K562 (cell line): ENCODE results near the gene UBA52.

ENCODE experiments used
- ATF6 ChIP-seq: sonication (generic); formaldehyde crosslinking; IDR thresholded peaks from 2 replicates; pipeline ENCODE4 v1.4.0; 2020; ENCODE audit warnings: mild to moderate bottlenecking, missing genetic modification reagents
- CTCF ChIP-seq, 3 experiments: IDR thresholded peaks in 2 of 3; conservative IDR thresholded peaks in 1 of 3; 2 replicates each; pipeline ENCODE4 v1.5.1; 2011 to 2012; ENCODE audit warnings: low read length in 3 of 3, mild to moderate bottlenecking in 3 of 3, control low read depth in 2 of 3, improper control_type of control experiment in 1 of 3, inconsistent platforms in 1 of 3, low read depth in 1 of 3, mixed read lengths in 1 of 3, moderate library complexity in 1 of 3; ENCODE audit not compliant: insufficient read depth in 2 of 3
- MNT ChIP-seq, 2 experiments: fragments of 450-650 bp; conservative IDR thresholded peaks; 2 replicates each; pipeline ENCODE4 v1.6.1; 2017; ENCODE audit warnings: mild to moderate bottlenecking in 2 of 2, moderate library complexity in 2 of 2
- ZNF23 ChIP-seq: fragments of 250-450 bp; sonication (Bioruptor Pico); IDR thresholded peaks from 2 replicates; pipeline ENCODE4 v1.4.0; 2020; ENCODE audit warnings: mild to moderate bottlenecking

- no peak for TF ChIP-seq CTCF (IDR thresholded peaks at IDR 0.05 in 2 of 3, conservative IDR thresholded peaks at IDR 0.05 in 1 of 3; ENCODE audit: insufficient read depth in 2 of 3, low read depth in 1 of 3, low read length in 3 of 3)
- no peak for TF ChIP-seq MNT (conservative IDR thresholded peaks at IDR 0.05)
- TF ChIP-seq ZNF23 (CRISPR knock-in tag) = no peak
- no peak for TF ChIP-seq ATF6
Observed at GRCh38 chr19:18551631-18552030, 20.0 kb upstream of the UBA52 start.
